Measurements from ENCODE around the gene PPP1R3C.

DNA sequence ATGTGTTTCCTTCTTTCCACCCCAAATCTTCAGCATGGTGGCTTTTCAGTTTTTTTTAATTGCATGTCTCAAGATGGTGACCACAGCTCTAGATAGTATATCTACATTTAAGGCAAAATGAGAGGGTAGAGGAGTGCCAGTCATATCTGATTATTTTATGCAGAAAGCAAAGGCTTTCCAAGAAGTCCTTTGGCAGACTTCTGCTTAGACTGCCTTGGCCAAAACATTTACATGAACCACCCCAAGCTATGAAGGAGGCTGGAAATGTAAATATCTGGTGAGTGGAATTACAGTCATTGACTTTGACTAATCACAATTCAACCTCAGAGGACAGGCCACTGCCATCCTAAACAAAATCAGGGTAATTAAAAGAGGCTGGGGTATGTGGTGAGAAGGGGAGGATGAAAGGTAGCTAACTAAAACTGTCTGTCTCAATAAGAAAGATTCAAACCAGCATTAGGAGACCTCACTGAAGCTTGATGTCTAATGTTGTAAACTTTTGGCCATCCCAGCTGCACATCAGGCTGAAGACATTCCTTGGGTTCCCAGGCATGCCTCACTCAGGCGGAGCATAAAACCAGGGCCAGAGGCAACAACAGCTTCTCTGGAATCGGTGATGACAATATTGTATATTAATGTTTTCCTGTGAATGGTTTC is 53.4 kb downstream of the PPP1R3C start:
- TF ChIP-seq POLR2AphosphoS5 (IDR thresholded peaks at IDR 0.05) (no peak), POLR2A (IDR thresholded peaks at IDR 0.05) (no peak)

Data from stomach (tissue), 4 donors.